ENCODE measurements around the gene ZC3H8.

Gene ZC3H8

GRCh38 chr2:112164876-112165275 lies 90.0 kb downstream of the ZC3H8 start:
- DNase-seq (ENCODE audit: low read depth in 2 of 2), result no peak

- no peak for DNase-seq (ENCODE audit: low read depth in 2 of 2)
Measured at GRCh38 chr2:112163541-112163981, 91.3 kb downstream of the ZC3H8 start.

GRCh38 chr2:112162956-112163355 lies 91.9 kb downstream of the ZC3H8 start:
- DNase-seq (ENCODE audit: low read depth in 2 of 2), result no peak

GRCh38 chr2:112162341-112162740 lies 92.5 kb downstream of the ZC3H8 start:
- no peak for DNase-seq (ENCODE audit: low read depth in 2 of 2)

All from stimulated activated CD8-positive, alpha-beta memory T cell treated with anti-CD3 and anti-CD28 coated beads, Interleukin-2, amount 100 ng/mL, for 48 hours (primary cell).